GM12878 (cell line): ENCODE measurements around the gene SAFB. TPM values are rescaled to one million over a fixed set of nuclear protein-coding genes. Genes with fewer than 3 reads are reported as not detected.

ENCODE experiments used
- ATAC-seq: fragments of 200-7000 bp; cut with Tn5 transposase; 3 replicates; pipeline ENCODE4 v1.9.1; 2020; ENCODE audit warnings: mild to moderate bottlenecking, moderate library complexity
- BruUV-seq: library from RNA; stranded (reverse); fragments of 400-500 nt; replicated peaks from 2 replicates; lab custom pipeline; 2021; lab: Mats Ljungman, UMichigan
- CTCF ChIA-PET: fragments of 300-600 bp; sonication (Branson Sonifier 250); formaldehyde crosslinking; extraction: SDS; loops from one replicate; lab custom pipeline; 2021; ENCODE audit warnings: inconsistent platforms; lab: Yijun Ruan, JAX
- POLR2A ChIA-PET: fragments of 350-600 bp; formaldehyde crosslinking; extraction: SDS; loops from one replicate; lab custom pipeline; 2021; ENCODE audit warnings: inconsistent platforms; lab: Charles Lee
- RAD21 ChIA-PET: fragments of 300-600 bp; sonication (Branson Sonifier 250); formaldehyde crosslinking; loops from one replicate; lab custom pipeline; 2023; ENCODE audit warnings: antibody characterized with exemption; ENCODE audit not compliant: unreplicated experiment; lab: Charles Lee
- SMC1A ChIA-PET: fragments of 300-600 bp; sonication (Branson Sonifier 250); formaldehyde crosslinking; loops from one replicate; lab custom pipeline; 2023; ENCODE audit not compliant: unreplicated experiment, uncharacterized antibody; lab: Charles Lee
- DNase-seq: peaks from one replicate; pipeline ENCODE4 v3.0.0-alpha.2; 2011; ENCODE audit warnings: low read depth, low spot score
- FAIRE-seq: peaks from 3 replicates; lab custom pipeline; 2011; peaks lifted over from hg19 to GRCh38; lab: Jason Lieb, UNC
- H2AFZ ChIP-seq: 2 replicates; pipeline ENCODE4 v1.6.0; 2011; ENCODE audit warnings: low read depth, low read length, control low read depth; ENCODE audit not compliant: control insufficient read depth
- H3K27ac ChIP-seq: 2 replicates; pipeline ENCODE4 v1.5.1; 2011; ENCODE audit warnings: control low read depth; ENCODE audit not compliant: control insufficient read depth, insufficient read depth
- H3K27me3 ChIP-seq, 2 experiments: replicated peaks in 1 of 2; 2 replicates each; pipeline versions ENCODE4 v1.6.0 to v1.6.1; 2011; ENCODE audit warnings: low read length in 1 of 2; ENCODE audit not compliant: control insufficient read depth in 2 of 2, insufficient read depth in 2 of 2
- H3K36me3 ChIP-seq, 2 experiments: 2 replicates each; pipeline ENCODE4 v1.5.1; 2011; ENCODE audit warnings: low read length in 1 of 2; ENCODE audit not compliant: control insufficient read depth in 2 of 2, insufficient read depth in 2 of 2
- H3K4me1 ChIP-seq: 2 replicates; pipeline ENCODE4 v1.6.1; 2011; ENCODE audit warnings: mild to moderate bottlenecking, low read length, moderate library complexity, mixed read lengths; ENCODE audit not compliant: control insufficient read depth, insufficient read depth
- H3K4me2 ChIP-seq: 2 replicates; pipeline ENCODE4 v1.6.0; 2011; ENCODE audit warnings: control low read depth; ENCODE audit not compliant: control insufficient read depth, insufficient read depth
- H3K4me3 ChIP-seq: fragments of 200-600 bp; sonication (generic); 2 replicates; pipeline ENCODE4 v1.5.1; 2016
- H3K79me2 ChIP-seq: 2 replicates; pipeline ENCODE4 v1.6.0; 2011; ENCODE audit warnings: low read length; ENCODE audit not compliant: control insufficient read depth, insufficient read depth
- H3K9ac ChIP-seq: 2 replicates; pipeline ENCODE4 v1.8.0; 2011; ENCODE audit warnings: low read length, control low read depth, mixed read lengths; ENCODE audit not compliant: control insufficient read depth, insufficient read depth
- H3K9me3 ChIP-seq: replicated peaks from 3 replicates; pipeline ENCODE4 v1.5.1; 2011; ENCODE audit warnings: mild to moderate bottlenecking, low read length; ENCODE audit not compliant: control insufficient read depth, insufficient read depth
- H4K20me1 ChIP-seq: 2 replicates; pipeline ENCODE4 v1.6.0; 2011; ENCODE audit not compliant: control insufficient read depth, insufficient read depth
- IRF4 ChIP-seq: IDR thresholded peaks from 2 replicates; pipeline ENCODE4 v1.6.1; 2011; ENCODE audit warnings: low read depth, low read length
- NFYB ChIP-seq: IDR thresholded peaks from 2 replicates; pipeline ENCODE4 v1.6.1; 2011; ENCODE audit warnings: low read depth, mild to moderate bottlenecking, low read length, improper control_type of control experiment, moderate library complexity; ENCODE audit not compliant: insufficient read depth
- POLR2AphosphoS5 ChIP-seq: IDR thresholded peaks from 2 replicates; pipeline ENCODE4 v1.6.1; 2011; ENCODE audit warnings: mild to moderate bottlenecking, low read length, inconsistent platforms
- SP1 ChIP-seq: IDR thresholded peaks from one replicate; pipeline ENCODE4 v1.6.1; 2011; ENCODE audit warnings: low read depth, low read length
- ZBTB11 ChIP-seq: fragments of 450-650 bp; formaldehyde crosslinking; IDR thresholded peaks from 2 replicates; pipeline ENCODE4 v1.5.0; 2022; ENCODE audit warnings: mild to moderate bottlenecking, missing genetic modification characterization
- WGBS: methylation state at CpG from one replicate; pipeline ENCODE4 v1.1.6; 2016; ENCODE audit warnings: low lambda C conversion rate; ENCODE audit not compliant: insufficient replicate concordance, insufficient coverage; ENCODE audit errors: missing lambda C conversion rate; 5-methylcytosine and 5-hydroxymethylcytosine counted together
- in situ Hi-C: fragments of 300-500 bp; cut with MboI; formaldehyde crosslinking; loops from 9 replicates; pipeline ENCODE4 v1.14.3; 2018; ENCODE audit warnings: mixed read lengths
- intact Hi-C: fragments of 100-400 bp; cut with micrococcal nuclease; formaldehyde crosslinking; loops from one replicate; pipeline ENCODE4 v1.14.2; 2022; ENCODE audit not compliant: unreplicated experiment
- polyA plus RNA-seq, 11 experiments: library from polyadenylated mRNA; depleted of rRNA in 4 of 11; unstranded in 6 of 11; stranded (reverse) in 5 of 11; fragments of >200 nt; fragmentation: Nextera tagmentation in 4 of 11; fragmentation: Illumina TruSeq in 1 of 11; extraction: Ambion mirVana in 4 of 11; extraction: Trizol in 1 of 11; gene quantifications; 1 replicate in 1 of 11; 2 replicates in 10 of 11; pipeline versions ENCODE4 v1.2.1 to v1.2.3, GENCODE V29; 2011 to 2016; ENCODE audit warnings: inconsistent platforms in 2 of 11, missing spikeins in 2 of 11, low read depth in 1 of 11
- total RNA-seq, 4 experiments: library from RNA; depleted of rRNA in 3 of 4; stranded (reverse); fragments of >200 nt in 3 of 4; fragmentation: Illumina TruSeq in 1 of 4; extraction: Trizol in 1 of 4; gene quantifications; 2 replicates each; pipeline versions ENCODE4 v1.2.1 to v1.2.3, GENCODE V29; 2013 to 2021
- TF ChIP-seq, protein P1 (sequence below): IDR thresholded peaks from 2 replicates; pipeline ENCODE4 v1.6.1; 2012; ENCODE audit warnings: improper control_type of control experiment, low read depth, low read length; ENCODE audit not compliant: insufficient replicate concordance

The SAFB gene
- total and polyA plus RNA-seq, 10 of the 15 experiments (the other 5 are each of a cell fraction or from before 2014, with no cell fraction given): 1.6 to 131 (median 61.2) TPM

DNA sequence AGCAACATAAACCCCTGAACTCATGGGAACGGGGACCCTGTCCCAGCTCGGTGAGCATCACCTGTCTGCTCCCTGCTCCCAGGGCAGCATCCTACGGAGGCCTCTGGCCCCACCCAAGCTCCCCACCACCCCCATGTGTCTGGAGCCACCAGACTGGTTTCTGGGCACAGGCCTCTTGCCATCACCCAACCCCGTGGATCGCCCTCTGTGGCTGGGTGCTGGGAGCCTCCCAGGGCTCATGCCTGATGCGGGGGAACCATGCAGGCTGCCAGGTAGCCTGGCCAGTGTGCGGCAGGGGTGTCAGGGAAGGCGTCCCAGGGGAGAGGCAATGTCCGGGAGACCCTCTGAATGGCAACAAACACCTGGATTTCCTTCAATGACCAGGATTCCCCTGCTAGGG lies 54.7 kb downstream of the SAFB start (continued):
- TF ChIP-seq SP1 (no peak), POLR2AphosphoS5 (no peak)
- TF ChIP-seq, protein P1, sequence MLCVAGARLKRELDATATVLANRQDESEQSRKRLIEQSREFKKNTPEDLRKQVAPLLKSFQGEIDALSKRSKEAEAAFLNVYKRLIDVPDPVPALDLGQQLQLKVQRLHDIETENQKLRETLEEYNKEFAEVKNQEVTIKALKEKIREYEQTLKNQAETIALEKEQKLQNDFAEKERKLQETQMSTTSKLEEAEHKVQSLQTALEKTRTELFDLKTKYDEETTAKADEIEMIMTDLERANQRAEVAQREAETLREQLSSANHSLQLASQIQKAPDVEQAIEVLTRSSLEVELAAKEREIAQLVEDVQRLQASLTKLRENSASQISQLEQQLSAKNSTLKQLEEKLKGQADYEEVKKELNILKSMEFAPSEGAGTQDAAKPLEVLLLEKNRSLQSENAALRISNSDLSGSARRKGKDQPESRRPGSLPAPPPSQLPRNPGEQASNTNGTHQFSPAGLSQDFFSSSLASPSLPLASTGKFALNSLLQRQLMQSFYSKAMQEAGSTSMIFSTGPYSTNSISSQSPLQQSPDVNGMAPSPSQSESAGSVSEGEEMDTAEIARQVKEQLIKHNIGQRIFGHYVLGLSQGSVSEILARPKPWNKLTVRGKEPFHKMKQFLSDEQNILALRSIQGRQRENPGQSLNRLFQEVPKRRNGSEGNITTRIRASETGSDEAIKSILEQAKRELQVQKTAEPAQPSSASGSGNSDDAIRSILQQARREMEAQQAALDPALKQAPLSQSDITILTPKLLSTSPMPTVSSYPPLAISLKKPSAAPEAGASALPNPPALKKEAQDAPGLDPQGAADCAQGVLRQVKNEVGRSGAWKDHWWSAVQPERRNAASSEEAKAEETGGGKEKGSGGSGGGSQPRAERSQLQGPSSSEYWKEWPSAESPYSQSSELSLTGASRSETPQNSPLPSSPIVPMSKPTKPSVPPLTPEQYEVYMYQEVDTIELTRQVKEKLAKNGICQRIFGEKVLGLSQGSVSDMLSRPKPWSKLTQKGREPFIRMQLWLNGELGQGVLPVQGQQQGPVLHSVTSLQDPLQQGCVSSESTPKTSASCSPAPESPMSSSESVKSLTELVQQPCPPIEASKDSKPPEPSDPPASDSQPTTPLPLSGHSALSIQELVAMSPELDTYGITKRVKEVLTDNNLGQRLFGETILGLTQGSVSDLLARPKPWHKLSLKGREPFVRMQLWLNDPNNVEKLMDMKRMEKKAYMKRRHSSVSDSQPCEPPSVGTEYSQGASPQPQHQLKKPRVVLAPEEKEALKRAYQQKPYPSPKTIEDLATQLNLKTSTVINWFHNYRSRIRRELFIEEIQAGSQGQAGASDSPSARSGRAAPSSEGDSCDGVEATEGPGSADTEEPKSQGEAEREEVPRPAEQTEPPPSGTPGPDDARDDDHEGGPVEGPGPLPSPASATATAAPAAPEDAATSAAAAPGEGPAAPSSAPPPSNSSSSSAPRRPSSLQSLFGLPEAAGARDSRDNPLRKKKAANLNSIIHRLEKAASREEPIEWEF: no peak

GRCh38 chr19:5678071-5678718 lies 55.3 kb downstream of the SAFB start:
- DNase-seq (no peak), FAIRE-seq (no peak), ATAC-seq (no peak)
- BruUV-seq: no TSS peak
- peaks cover 5% of the 10 kb centered on the region; the same call in 1 of the 2 replicates for H3K4me1 ChIP-seq
- intact Hi-C loops (no loop called here), in situ Hi-C loops (no loop called here)
- SMC1A ChIA-PET: no interaction called here
- RAD21 ChIA-PET: no interaction called here
- H3K79me2 ChIP-seq: peaks cover 12% of the 10 kb centered on the region
- no peak overlapping the region for H3K4me2 ChIP-seq
- no peaks in the 10 kb centered on the region for H3K9me3 ChIP-seq
- H3K27me3 ChIP-seq: no peaks in the 10 kb centered on the region
- POLR2A ChIA-PET: no interaction called here
- no peak overlapping the region for H3K27ac ChIP-seq
- TF ChIP-seq ZBTB11 (CRISPR knock-in tag): no peak
- no peak for TF ChIP-seq NFYB
- no peak for TF ChIP-seq IRF4
- H2AFZ ChIP-seq: no peak overlapping the region
- H3K9ac ChIP-seq: no peak overlapping the region
- CTCF ChIA-PET: no interaction called here
- H3K4me3 ChIP-seq: no peak overlapping the region
- H4K20me1 ChIP-seq: no peaks in the 10 kb centered on the region
- 97% methylated on average over 10 of the region's 22 CpGs for WGBS
- peaks cover 0 to 2% of the 10 kb centered on the region in 2 experiments; a peak in 2 of 4 replicates for H3K36me3 ChIP-seq
